ENCODE results near the gene LAG3. TPM values are rescaled to one million over a fixed set of nuclear protein-coding genes. Genes with fewer than 3 reads are reported as not detected.

LAG3 gene
- total and polyA plus RNA-seq, 5 experiments from 2014 or later, result 0.47 to 14.5 (median 0.60) TPM

Other genes starting within 250 kb of the LAG3 start
- gene GAPDH, start 238.0 kb upstream of the LAG3 start, total RNA-seq, result 100 to 1,000 TPM; 355 to 363 TPM
- gene GAPDH, start 238.0 kb upstream of the LAG3 start, polyA plus RNA-seq, result 1,000 to 10,000 TPM; 1,014 to 1,110 (median 1,062) TPM
- 10 to 100 TPM; 40.9 to 45.9 TPM for gene IFFO1, start 216.5 kb upstream of the LAG3 start, total RNA-seq
- 10 to 100 TPM in 1 of 3 donors, 1 to 10 TPM in 2; 3.7 to 10.8 (median 4.4) TPM for gene IFFO1, start 216.5 kb upstream of the LAG3 start, polyA plus RNA-seq
- gene NOP2, start 204.2 kb upstream of the LAG3 start, total RNA-seq, result 100 to 1,000 TPM in 1 of 2 experiments, 10 to 100 TPM in 1; 99.2 to 104 TPM
- 10 to 100 TPM; 23.6 to 41.7 (median 24.7) TPM for gene NOP2, start 204.2 kb upstream of the LAG3 start, polyA plus RNA-seq
- 100 to 1,000 TPM; 296 to 308 TPM for gene CHD4, start 165.1 kb upstream of the LAG3 start, total RNA-seq
- 10 to 100 TPM; 31.4 to 57.3 (median 56.9) TPM for gene CHD4, start 165.1 kb upstream of the LAG3 start, polyA plus RNA-seq
- gene LPAR5, start 136.6 kb upstream of the LAG3 start, total RNA-seq, result 10 to 100 TPM; 16.6 to 18.9 TPM
- 10 to 100 TPM in 2 of 3 donors, 1 to 10 TPM in 1; 7.9 to 14.2 (median 12.2) TPM for gene LPAR5, start 136.6 kb upstream of the LAG3 start, polyA plus RNA-seq
- gene ACRBP, start 125.1 kb upstream of the LAG3 start, total RNA-seq, result 10 to 100 TPM; 13.8 to 14.3 TPM
- gene ACRBP, start 125.1 kb upstream of the LAG3 start, polyA plus RNA-seq, result under 1 TPM in 2 of 3 donors, not detected in 1; 0.43 to 0.50 TPM
- gene ING4, start 109.4 kb upstream of the LAG3 start, total RNA-seq, result 10 to 100 TPM; 81.2 to 90.6 TPM
- gene ING4, start 109.4 kb upstream of the LAG3 start, polyA plus RNA-seq, result 10 to 100 TPM; 89.5 to 99.6 (median 90.6) TPM
- gene ZNF384, start 83.1 kb upstream of the LAG3 start, total RNA-seq, result 10 to 100 TPM; 90.5 to 94.8 TPM
- 10 to 100 TPM; 17.6 to 39.6 (median 26.3) TPM for gene ZNF384, start 83.1 kb upstream of the LAG3 start, polyA plus RNA-seq
- gene PIANP, start 71.7 kb upstream of the LAG3 start, total RNA-seq, result 1 to 10 TPM in 1 of 2 experiments, under 1 TPM in 1; 0.41 to 1.2 TPM
- under 1 TPM in 2 of 3 donors, not detected in 1; 0.06 to 0.30 TPM for gene PIANP, start 71.7 kb upstream of the LAG3 start, polyA plus RNA-seq
- gene COPS7A, start 48.5 kb upstream of the LAG3 start, total RNA-seq, result 10 to 100 TPM; 27.0 to 35.4 TPM
- 10 to 100 TPM; 34.9 to 42.4 (median 36.2) TPM for gene COPS7A, start 48.5 kb upstream of the LAG3 start, polyA plus RNA-seq
- 10 to 100 TPM; 87.6 to 98.9 TPM for gene MLF2, start 19.4 kb upstream of the LAG3 start, total RNA-seq
- 100 to 1,000 TPM in 2 of 3 donors, 10 to 100 TPM in 1; 98.5 to 133 (median 126) TPM for gene MLF2, start 19.4 kb upstream of the LAG3 start, polyA plus RNA-seq
- gene PTMS, start 6.2 kb upstream of the LAG3 start, total RNA-seq, result under 1 TPM in 1 of 2 experiments, not detected in 1; 0.55 TPM
- 1 to 10 TPM in 1 of 3 donors, not detected in 2; 4.8 TPM for gene PTMS, start 6.2 kb upstream of the LAG3 start, polyA plus RNA-seq
- 1 to 10 TPM; 1.4 to 1.5 TPM for gene CD4, start 17.0 kb downstream of the LAG3 start, total RNA-seq
- 1 to 10 TPM in 1 of 3 donors, under 1 TPM in 2; 0.39 to 1.3 (median 0.53) TPM for gene CD4, start 17.0 kb downstream of the LAG3 start, polyA plus RNA-seq
- gene GPR162, start 49.3 kb downstream of the LAG3 start, total RNA-seq, result not detected
- not detected for gene GPR162, start 49.3 kb downstream of the LAG3 start, polyA plus RNA-seq
- gene P3H3, start 55.9 kb downstream of the LAG3 start, total RNA-seq, result 1 to 10 TPM; 8.6 to 9.7 TPM
- gene P3H3, start 55.9 kb downstream of the LAG3 start, polyA plus RNA-seq, result under 1 TPM; 0.42 to 0.73 (median 0.67) TPM
- gene GNB3, start 68.4 kb downstream of the LAG3 start, total RNA-seq, result 1 to 10 TPM; 3.8 to 5.6 TPM
- not detected for gene GNB3, start 68.4 kb downstream of the LAG3 start, polyA plus RNA-seq
- gene CDCA3, start 78.8 kb downstream of the LAG3 start, total RNA-seq, result 1 to 10 TPM; 2.6 to 2.7 TPM
- gene CDCA3, start 78.8 kb downstream of the LAG3 start, polyA plus RNA-seq, result 1 to 10 TPM in 1 of 3 donors, under 1 TPM in 1, not detected in 1; 0.50 to 1.4 TPM
- 10 to 100 TPM; 72.7 to 78.9 TPM for gene USP5, start 79.6 kb downstream of the LAG3 start, total RNA-seq
- gene USP5, start 79.6 kb downstream of the LAG3 start, polyA plus RNA-seq, result 10 to 100 TPM; 55.3 to 69.2 (median 56.7) TPM
- 100 to 1,000 TPM; 159 to 163 TPM for gene TPI1, start 95.0 kb downstream of the LAG3 start, total RNA-seq
- gene TPI1, start 95.0 kb downstream of the LAG3 start, polyA plus RNA-seq, result 100 to 1,000 TPM; 372 to 497 (median 479) TPM
- 10 to 100 TPM; 22.0 to 23.3 TPM for gene SPSB2, start 100.8 kb downstream of the LAG3 start, total RNA-seq
- gene SPSB2, start 100.8 kb downstream of the LAG3 start, polyA plus RNA-seq, result 10 to 100 TPM; 10.1 to 10.6 (median 10.2) TPM
- 10 to 100 TPM; 10.1 to 10.5 TPM for gene LRRC23, start 132.3 kb downstream of the LAG3 start, total RNA-seq
- gene LRRC23, start 132.3 kb downstream of the LAG3 start, polyA plus RNA-seq, result 1 to 10 TPM; 4.7 to 9.9 (median 8.8) TPM
- 100 to 1,000 TPM; 141 to 144 TPM for gene ENO2, start 142.1 kb downstream of the LAG3 start, total RNA-seq
- 10 to 100 TPM; 19.4 to 29.2 (median 19.7) TPM for gene ENO2, start 142.1 kb downstream of the LAG3 start, polyA plus RNA-seq
- gene ATN1, start 155.4 kb downstream of the LAG3 start, total RNA-seq, result 10 to 100 TPM; 25.7 to 30.3 TPM
- 1 to 10 TPM in 2 of 3 donors, under 1 TPM in 1; 0.35 to 1.4 (median 1.1) TPM for gene ATN1, start 155.4 kb downstream of the LAG3 start, polyA plus RNA-seq
- gene RNU7-1, start 171.3 kb downstream of the LAG3 start, total RNA-seq, result not detected
- gene RNU7-1, start 171.3 kb downstream of the LAG3 start, polyA plus RNA-seq, result not detected
- gene C12orf57, start 171.5 kb downstream of the LAG3 start, total RNA-seq, result 100 to 1,000 TPM; 518 to 519 TPM
- 100 to 1,000 TPM; 329 to 399 (median 366) TPM for gene C12orf57, start 171.5 kb downstream of the LAG3 start, polyA plus RNA-seq
- 100 to 1,000 TPM; 235 to 247 TPM for gene PTPN6, start 178.8 kb downstream of the LAG3 start, total RNA-seq
- gene PTPN6, start 178.8 kb downstream of the LAG3 start, polyA plus RNA-seq, result 100 to 1,000 TPM; 182 to 425 (median 260) TPM
- gene PHB2, start 198.1 kb downstream of the LAG3 start, total RNA-seq, result 100 to 1,000 TPM; 159 to 173 TPM
- gene PHB2, start 198.1 kb downstream of the LAG3 start, polyA plus RNA-seq, result 100 to 1,000 TPM in 2 of 3 donors, 10 to 100 TPM in 1; 97.0 to 115 (median 108) TPM
- gene EMG1, start 198.4 kb downstream of the LAG3 start, total RNA-seq, result 10 to 100 TPM; 71.1 to 72.5 TPM
- 10 to 100 TPM; 59.7 to 66.4 (median 64.7) TPM for gene EMG1, start 198.4 kb downstream of the LAG3 start, polyA plus RNA-seq
- gene LPCAT3, start 246.0 kb downstream of the LAG3 start, total RNA-seq, result 10 to 100 TPM; 17.0 to 18.5 TPM
- 10 to 100 TPM; 17.0 to 22.7 (median 19.9) TPM for gene LPCAT3, start 246.0 kb downstream of the LAG3 start, polyA plus RNA-seq